ENCODE measurements around the gene TCAP. TPM values are rescaled to one million over a fixed set of nuclear protein-coding genes. Genes with fewer than 3 reads are reported as not detected.

TCAP gene
- polyA plus RNA-seq, 1 of the 3 experiments (the other 2 are of a cell fraction) = 0.43 TPM

GRCh38 chr17:39629494-39629880 lies 35.7 kb upstream of the TCAP start:
- Histone ChIP-seq H3K4me3 (ENCODE audit: low read depth in 2 of 2, low read length in 1 of 2) (no peak overlapping the region), H3K27ac (ENCODE audit: low read depth in 2 of 2, low read length in 1 of 2) (no peak overlapping the region), H3F3A (replicated peaks; ENCODE audit: insufficient read depth) (no peaks in the 10 kb centered on the region), H3K36me3 (replicated peaks in 1 of 2; ENCODE audit: control insufficient read depth in 1 of 2, insufficient read depth in 2 of 2, low read length in 1 of 2) (no peaks in the 10 kb centered on the region), H3K9ac (no peak overlapping the region), H3K27me3 (ENCODE audit: insufficient read depth) (peaks cover 41% of the 10 kb centered on the region), H3K9me2 (no peaks in the 10 kb centered on the region), H2AFZ (ENCODE audit: low read depth) (no peak overlapping the region), H3K4me2 (no peak overlapping the region), H4K20me1 (ENCODE audit: insufficient read depth) (no peaks in the 10 kb centered on the region), H3K79me2 (ENCODE audit: insufficient read depth) (no peaks in the 10 kb centered on the region), H3K4me1 (ENCODE audit: control insufficient read depth in 1 of 2, insufficient read depth in 2 of 2, low read depth in 1 of 2, low read length in 1 of 2) (peaks cover 0 to 2% of the 10 kb centered on the region in 2 experiments; a peak in 1 of 4 replicates), H3K9me3 (no peaks in the 10 kb centered on the region)
- WGBS (ENCODE audit: low lambda C conversion rate) = 86% methylated on average over 2 of the region's 3 CpGs
- POLR2A ChIA-PET = no interaction called here
- TF ChIP-seq USF2 (IDR thresholded peaks at IDR 0.05; ENCODE audit: borderline replicate concordance, low read depth, low read length) (no peak), NRF1 (IDR thresholded peaks at IDR 0.05; ENCODE audit: low read depth, low read length) (no peak), POLR2AphosphoS5 (IDR thresholded peaks at IDR 0.05; ENCODE audit: low read depth, low read length) (no peak), FOXM1 (IDR thresholded peaks at IDR 0.05; ENCODE audit: low read depth) (no peak), MEF2A (IDR thresholded peaks at IDR 0.05; ENCODE audit: borderline replicate concordance, low read depth) (no peak), MXI1 (IDR thresholded peaks at IDR 0.05; ENCODE audit: low read depth, low read length) (no peak)
- DNase-seq = no peak
- CTCF ChIA-PET = interaction anchor here (2.1 to 17.4 kb wide), 4 partner anchors 7 to 74 kb away, joined by 8 to 483 read pairs (median 306); partner anchors contain the start of genes PNMT, PPP1R1B and TCAP

- WGBS (ENCODE audit: low lambda C conversion rate) = 66% methylated on average over 11 of the region's 12 CpGs
- Histone ChIP-seq H3K9ac (no peak overlapping the region), H4K20me1 (ENCODE audit: insufficient read depth) (no peaks in the 10 kb centered on the region), H3K27me3 (ENCODE audit: insufficient read depth) (peaks cover 41% of the 10 kb centered on the region), H3K4me1 (ENCODE audit: control insufficient read depth in 1 of 2, insufficient read depth in 2 of 2, low read depth in 1 of 2, low read length in 1 of 2) (peaks cover 0 to 2% of the 10 kb centered on the region in 2 experiments; a peak in 1 of 4 replicates), H3K4me3 (ENCODE audit: low read depth in 2 of 2, low read length in 1 of 2) (no peak overlapping the region), H3K36me3 (replicated peaks in 1 of 2; ENCODE audit: control insufficient read depth in 1 of 2, insufficient read depth in 2 of 2, low read length in 1 of 2) (no peaks in the 10 kb centered on the region), H3F3A (replicated peaks; ENCODE audit: insufficient read depth) (no peaks in the 10 kb centered on the region), H3K9me2 (no peaks in the 10 kb centered on the region), H3K27ac (ENCODE audit: low read depth in 2 of 2, low read length in 1 of 2) (no peak overlapping the region), H3K79me2 (ENCODE audit: insufficient read depth) (no peaks in the 10 kb centered on the region), H2AFZ (ENCODE audit: low read depth) (no peak overlapping the region), H3K4me2 (no peak overlapping the region), H3K9me3 (no peaks in the 10 kb centered on the region)
- TF ChIP-seq YY1 (IDR thresholded peaks at IDR 0.05; ENCODE audit: low read depth) (no peak), EP300 (IDR thresholded peaks at IDR 0.05; ENCODE audit: borderline replicate concordance in 1 of 2, low read depth in 1 of 2, low read length in 1 of 2) (no peak), USF2 (IDR thresholded peaks at IDR 0.05; ENCODE audit: borderline replicate concordance, low read depth, low read length) (no peak), IRF3 (IDR thresholded peaks at IDR 0.05; ENCODE audit: low read depth, low read length) (no peak), FOXM1 (IDR thresholded peaks at IDR 0.05; ENCODE audit: low read depth) (no peak), USF1 (IDR thresholded peaks at IDR 0.05; ENCODE audit: borderline replicate concordance, low read depth) (no peak), MXI1 (IDR thresholded peaks at IDR 0.05; ENCODE audit: low read depth, low read length) (no peak), POLR2AphosphoS5 (IDR thresholded peaks at IDR 0.05; ENCODE audit: low read depth, low read length) (no peak), FOXJ3 (CRISPR knock-in tag; IDR thresholded peaks at IDR 0.05) (no peak), RFX5 (IDR thresholded peaks at IDR 0.05; ENCODE audit: low read length) (no peak), ZBTB33 (IDR thresholded peaks at IDR 0.05; ENCODE audit: borderline replicate concordance, low read depth) (no peak), TAF1 (IDR thresholded peaks at IDR 0.05; ENCODE audit: borderline replicate concordance, low read depth, low read length) (no peak), SIN3A (IDR thresholded peaks at IDR 0.05; ENCODE audit: borderline replicate concordance, low read depth, low read length) (no peak), ELF1 (IDR thresholded peaks at IDR 0.05) (no peak), TCF12 (IDR thresholded peaks at IDR 0.05) (no peak)
- ChIA-PET CTCF (interaction anchor here (1.5 to 17.4 kb wide), 5 partner anchors 7 to 82 kb away, joined by 4 to 483 read pairs (median 279); partner anchors contain the start of genes PNMT, PPP1R1B and TCAP), POLR2A (no interaction called here)
- DNase-seq = no peak
Observed at GRCh38 chr17:39629898-39630297, 35.3 kb upstream of the TCAP start.

Data from SK-N-SH (cell line).